CD14-positive monocyte (primary cell): ENCODE data around the gene ADAM19. TPM values are rescaled to one million over a fixed set of nuclear protein-coding genes. Genes with fewer than 3 reads are reported as not detected.

Source experiments
- DNase-seq, 3 donors: peaks; one replicate each; pipeline ENCODE4 v3.0.0-alpha.2; 2011 to 2022
- H2AFZ ChIP-seq: 2 replicates; pipeline ENCODE4 v1.6.0; 2012; ENCODE audit warnings: mild to moderate bottlenecking, low read depth, low read length, inconsistent platforms; ENCODE audit not compliant: insufficient read depth, poor library complexity, severe bottlenecking
- H3K27ac ChIP-seq, 2 donors: 1 replicate in 1 of 2; 2 replicates in 1 of 2; pipeline ENCODE4 v1.5.1; 2012 to 2013; ENCODE audit warnings: low read length in 2 of 2, control low read depth in 1 of 2, inconsistent platforms in 1 of 2, low read depth in 1 of 2, mild to moderate bottlenecking in 1 of 2
- H3K27me3 ChIP-seq, 2 donors: one replicate each; pipeline versions ENCODE4 v1.6.0 to v1.6.1; 2011 to 2013; ENCODE audit warnings: low read length in 2 of 2; ENCODE audit not compliant: control insufficient read depth in 2 of 2, insufficient read depth in 2 of 2
- H3K36me3 ChIP-seq, 2 donors: replicated peaks in 1 of 2; 1 replicate in 1 of 2; 2 replicates in 1 of 2; pipeline versions ENCODE4 v1.5.1 to v1.6.1; 2012 to 2013; ENCODE audit warnings: low read length in 2 of 2, control low read depth in 1 of 2, inconsistent platforms in 1 of 2, mild to moderate bottlenecking in 1 of 2; ENCODE audit not compliant: insufficient read depth in 2 of 2, control insufficient read depth in 1 of 2
- H3K4me1 ChIP-seq, 2 donors: 1 replicate in 1 of 2; 2 replicates in 1 of 2; pipeline versions ENCODE4 v1.5.1 to v1.6.1; 2012 to 2013; ENCODE audit warnings: low read length in 2 of 2, control low read depth in 1 of 2, inconsistent platforms in 1 of 2, mild to moderate bottlenecking in 1 of 2, moderate library complexity in 1 of 2; ENCODE audit not compliant: insufficient read depth in 2 of 2, control insufficient read depth in 1 of 2
- H3K4me2 ChIP-seq: replicated peaks from 2 replicates; pipeline ENCODE3; 2012; ENCODE audit warnings: low read length, moderate library complexity, mild to moderate bottlenecking; ENCODE audit not compliant: poor library complexity, severe bottlenecking; ENCODE audit errors: extremely low read depth
- H3K4me3 ChIP-seq, 3 experiments: fragments of 200-600 bp in 1 of 3; sonication (generic) in 1 of 3; replicated peaks in 1 of 3; 1 replicate in 2 of 3; 2 replicates in 1 of 3; pipeline ENCODE4 v1.5.1; 2011 to 2013; ENCODE audit warnings: low read length in 3 of 3, mild to moderate bottlenecking in 3 of 3, control low read depth in 2 of 3, low read depth in 2 of 3, inconsistent platforms in 1 of 3, moderate library complexity in 1 of 3
- H3K79me2 ChIP-seq: 2 replicates; pipeline ENCODE4 v1.6.0; 2012; ENCODE audit warnings: mild to moderate bottlenecking, control low read depth, inconsistent platforms, low read length, moderate library complexity; ENCODE audit not compliant: insufficient read depth
- H3K9ac ChIP-seq: 2 replicates; pipeline ENCODE4 v1.6.0; 2017; ENCODE audit warnings: low read length, mild to moderate bottlenecking; ENCODE audit not compliant: insufficient read depth, poor library complexity, severe bottlenecking
- H3K9me3 ChIP-seq, 2 donors: replicated peaks in 1 of 2; 1 replicate in 1 of 2; 2 replicates in 1 of 2; pipeline versions ENCODE4 v1.5.1 to v1.6.1; 2012 to 2013; ENCODE audit warnings: low read length in 2 of 2, control low read depth in 1 of 2; ENCODE audit not compliant: control insufficient read depth in 1 of 2, insufficient read depth in 1 of 2
- H4K20me1 ChIP-seq: 2 replicates; pipeline ENCODE4 v1.6.0; 2012; ENCODE audit warnings: mild to moderate bottlenecking, low read length, control low read depth, moderate library complexity; ENCODE audit not compliant: insufficient read depth
- H3K27ac Mint-ChIP-seq, 7 donors: one replicate each; pipeline ENCODE4 v1.8.0; 2020; ENCODE audit warnings: mild to moderate bottlenecking in 7 of 7, mixed read lengths in 7 of 7, moderate library complexity in 6 of 7, inconsistent platforms in 2 of 7
- H3K27me3 Mint-ChIP-seq, 3 donors: one replicate each; pipeline ENCODE4 v1.8.0; 2021 to 2022; ENCODE audit warnings: low read depth in 3 of 3, mild to moderate bottlenecking in 3 of 3, mixed read lengths in 3 of 3, moderate library complexity in 3 of 3, inconsistent platforms in 1 of 3
- H3K36me3 Mint-ChIP-seq, 2 donors: one replicate each; pipeline ENCODE4 v1.8.0; 2020; ENCODE audit warnings: mixed read lengths in 2 of 2, inconsistent platforms in 1 of 2, mild to moderate bottlenecking in 1 of 2
- H3K4me1 Mint-ChIP-seq: one replicate; pipeline ENCODE4 v1.8.0; 2020; ENCODE audit warnings: mild to moderate bottlenecking, mixed read lengths
- H3K4me3 Mint-ChIP-seq, 2 donors: one replicate each; pipeline ENCODE4 v1.8.0; 2020; ENCODE audit warnings: mild to moderate bottlenecking in 2 of 2, mixed read lengths in 2 of 2, moderate library complexity in 1 of 2
- H3K9me3 Mint-ChIP-seq, 7 donors: one replicate each; pipeline ENCODE4 v1.8.0; 2020 to 2022; ENCODE audit warnings: mixed read lengths in 7 of 7, mild to moderate bottlenecking in 6 of 7, moderate library complexity in 6 of 7, inconsistent platforms in 2 of 7
- CTCF ChIP-seq: fragments of 200-600 bp; IDR thresholded peaks from one replicate; pipeline ENCODE4 v1.8.0; 2022; ENCODE audit warnings: antibody characterized with exemption, mild to moderate bottlenecking
- WGBS: methylation state at CpG from one replicate; pipeline ENCODE4 v1.1.5; 2013; ENCODE audit warnings: missing lambda C conversion rate; ENCODE audit not compliant: insufficient coverage; 5-methylcytosine and 5-hydroxymethylcytosine counted together
- intact Hi-C, 2 donors: fragments of 100-400 bp; cut with micrococcal nuclease; formaldehyde crosslinking; loops; one replicate each; pipeline versions ENCODE4 v1.15.0 to v1.15.1; 2023
- polyA plus RNA-seq, 3 donors: library from polyadenylated mRNA; depleted of rRNA in 1 of 3; unstranded in 2 of 3; stranded (reverse) in 1 of 3; fragments of 300-500 nt in 2 of 3; fragments of >200 nt in 1 of 3; fragmentation: Illumina TruSeq in 2 of 3; gene quantifications; 1 replicate in 2 of 3; 2 replicates in 1 of 3; pipeline ENCODE4 v1.2.3, GENCODE V29; 2012 to 2021

The ADAM19 gene
- polyA plus RNA-seq, 3 donors = 3.0 to 12.7 (median 6.2) TPM

- Histone ChIP-seq H3K4me2 (peak overlapping the region; percentile 47), H3K36me3 (no peaks in the 10 kb centered on the region), H3K9me3 (no peaks in the 10 kb centered on the region), H2AFZ (peak overlapping the region; percentile 30), H3K79me2 (no peaks in the 10 kb centered on the region), H4K20me1 (no peaks in the 10 kb centered on the region), H3K27me3 (no peaks in the 10 kb centered on the region), H3K9ac (no peak overlapping the region), H3K4me3 (peak overlapping the region in 1 of 3 experiments; percentile 44), H3K4me1 (peaks cover 36 to 49% of the 10 kb centered on the region in 2 donors), H3K27ac (peak overlapping the region in 1 of 2 donors; percentile 51)
- peaks cover 47% of the 10 kb centered on the region for H3K4me1 Mint-ChIP-seq
- DNase-seq = peak in 2 of 3 donors; percentile 54 to 56
- no peak for TF ChIP-seq CTCF
- WGBS = no CpG with 5 or more reads among the region's 3 CpGs
- peak overlapping the region in 1 of 2 donors; percentile 58 for H3K4me3 Mint-ChIP-seq
- peaks cover 2 to 3% of the 10 kb centered on the region in 2 donors for H3K36me3 Mint-ChIP-seq
- no peaks in the 10 kb centered on the region for H3K9me3 Mint-ChIP-seq
- intact Hi-C loops = no loop called here
- H3K27me3 Mint-ChIP-seq = peaks cover 2 to 10% (median 3%) of the 10 kb centered on the region in 3 donors
- peak overlapping the region in 6 of 7 donors; percentile 6 to 77 (median 62) for H3K27ac Mint-ChIP-seq
Observed at GRCh38 chr5:157592594-157592993, 17.0 kb upstream of the ADAM19 start.

GRCh38 chr5:157590478-157590877 is 14.9 kb upstream of the ADAM19 start:
- Histone ChIP-seq H3K4me2 (no peak overlapping the region), H2AFZ (no peak overlapping the region), H3K27me3 (no peaks in the 10 kb centered on the region), H3K4me3 (no peak overlapping the region), H3K79me2 (no peaks in the 10 kb centered on the region), H3K36me3 (no peaks in the 10 kb centered on the region), H3K27ac (no peak overlapping the region), H3K4me1 (peaks cover 21 to 33% of the 10 kb centered on the region in 2 donors), H3K9ac (no peak overlapping the region), H4K20me1 (no peaks in the 10 kb centered on the region), H3K9me3 (no peaks in the 10 kb centered on the region)
- DNase-seq = no peak
- Mint-ChIP-seq H3K27me3 (peaks cover 0 to 10% (median 3%) of the 10 kb centered on the region in 3 donors), H3K4me3 (no peak overlapping the region), H3K4me1 (peaks cover 32% of the 10 kb centered on the region), H3K27ac (no peak overlapping the region), H3K36me3 (peaks cover 2 to 3% of the 10 kb centered on the region in 2 donors), H3K9me3 (no peaks in the 10 kb centered on the region)
- intact Hi-C loops = no loop called here
- TF ChIP-seq CTCF = no peak
